Panc1 (cell line): Measurements from ENCODE around the gene DCTN2. TPM values are rescaled to one million over a fixed set of nuclear protein-coding genes. Genes with fewer than 3 reads are reported as not detected.
A peak's percentile ranks its signal among the peaks of the same experiment; 100 is the strongest.

Source experiments
- ATAC-seq: fragments of 200-7000 bp; cut with Tn5 transposase; 2 replicates; pipeline ENCODE4 v1.9.1; 2020; ENCODE audit warnings: mild to moderate bottlenecking, moderate library complexity
- BruUV-seq: library from RNA; stranded (reverse); fragments of 400-500 nt; replicated peaks from 2 replicates; lab custom pipeline; 2021; lab: Mats Ljungman, UMichigan
- CTCF ChIA-PET: fragments of 300-600 bp; sonication (Branson Sonifier 250); formaldehyde crosslinking; loops from one replicate; lab custom pipeline; 2022; ENCODE audit warnings: antibody characterized with exemption; lab: Charles Lee
- POLR2A ChIA-PET: fragments of 300-600 bp; sonication (Branson Sonifier 250); formaldehyde crosslinking; loops from one replicate; lab custom pipeline; 2022; ENCODE audit warnings: antibody characterized with exemption; lab: Charles Lee
- DNase-seq: peaks from one replicate; pipeline ENCODE4 v3.0.0-alpha.2; 2010; ENCODE audit warnings: low read depth, low spot score
- H3K27ac ChIP-seq: 2 replicates; pipeline ENCODE4 v1.5.1; 2011; ENCODE audit warnings: mild to moderate bottlenecking, low read length, inconsistent platforms
- H3K27me3 ChIP-seq: fragments of 200-500 bp; sonication (Bioruptor generic); 2 replicates; pipeline ENCODE4 v1.6.0; 2014; ENCODE audit warnings: low read length, inconsistent platforms; ENCODE audit not compliant: control insufficient read depth, insufficient read depth
- H3K36me3 ChIP-seq: fragments of 200-500 bp; sonication (Bioruptor generic); 2 replicates; pipeline ENCODE4 v1.5.1; 2014; ENCODE audit warnings: inconsistent platforms, mild to moderate bottlenecking, low read length, moderate library complexity; ENCODE audit not compliant: control insufficient read depth, insufficient read depth
- H3K4me1 ChIP-seq: 2 replicates; pipeline ENCODE4 v1.5.1; 2011; ENCODE audit warnings: inconsistent platforms, mild to moderate bottlenecking, low read length, moderate library complexity; ENCODE audit not compliant: control insufficient read depth, insufficient read depth
- H3K4me3 ChIP-seq, 2 experiments: 2 replicates each; pipeline ENCODE4 v1.5.1; 2011 to 2012; ENCODE audit warnings: low read depth in 2 of 2, low read length in 2 of 2, mild to moderate bottlenecking in 2 of 2, inconsistent platforms in 1 of 2, moderate library complexity in 1 of 2
- H3K9me3 ChIP-seq: fragments of 200-500 bp; sonication (Bioruptor generic); 2 replicates; pipeline ENCODE4 v1.5.1; 2014; ENCODE audit warnings: low read depth, mild to moderate bottlenecking, inconsistent platforms, low read length, moderate library complexity; ENCODE audit not compliant: control insufficient read depth, insufficient read depth
- CTCF ChIP-seq: fragments of 450-650 bp; IDR thresholded peaks from 2 replicates; pipeline ENCODE4 v1.5.1; 2017; ENCODE audit warnings: mild to moderate bottlenecking
- POLR2AphosphoS5 ChIP-seq: IDR thresholded peaks from 2 replicates; pipeline ENCODE4 v1.6.1; 2012; ENCODE audit warnings: mild to moderate bottlenecking, low read depth, low read length, moderate library complexity
- REST ChIP-seq, 2 experiments: IDR thresholded peaks; 2 replicates each; pipeline ENCODE4 v1.6.1; 2011 to 2012; ENCODE audit warnings: low read depth in 2 of 2, control low read depth in 1 of 2, low read length in 1 of 2, mild to moderate bottlenecking in 1 of 2, moderate library complexity in 1 of 2; ENCODE audit not compliant: insufficient read depth in 1 of 2
- SIN3A ChIP-seq: IDR thresholded peaks from 2 replicates; pipeline ENCODE4 v1.6.1; 2012; ENCODE audit warnings: low read depth, mild to moderate bottlenecking, low read length, moderate library complexity, borderline replicate concordance; ENCODE audit not compliant: insufficient read depth
- TCF7L2 ChIP-seq: IDR thresholded peaks from 2 replicates; pipeline ENCODE4 v1.6.1; 2011; ENCODE audit warnings: mild to moderate bottlenecking, low read depth, low read length, inconsistent platforms
- in situ Hi-C: cut with HindIII; loops from 2 replicates; pipeline ENCODE4 v1.10.0; 2016; ENCODE audit warnings: low sequenced_read_pairs, low pct_unique_long_range_greater_than_20kb
- intact Hi-C: fragments of 100-400 bp; cut with micrococcal nuclease; formaldehyde crosslinking; loops from one replicate; pipeline ENCODE4 v1.10.0; 2022; ENCODE audit not compliant: unreplicated experiment
- total RNA-seq: library from RNA; stranded (reverse); gene quantifications from one replicate; pipeline ENCODE4 v1.2.1, GENCODE V29; 2021; ENCODE audit not compliant: unreplicated experiment

DCTN2 gene
- total RNA-seq, 1 experiment from 2014 or later, result 97.6 TPM

GRCh38 chr12:57516617-57517153 is 30.3 kb downstream of the DCTN2 start:
- ATAC-seq, result no peak

GRCh38 chr12:57515934-57516541 is 31.0 kb downstream of the DCTN2 start:
- ChIA-PET CTCF (no interaction called here), POLR2A (no interaction called here)
- no peaks in the 10 kb centered on the region for H3K27me3 ChIP-seq
- peaks cover 38% of the 10 kb centered on the region for H3K4me1 ChIP-seq
- peak overlapping the region; percentile 63; the same call in 1 of the 2 replicates for H3K27ac ChIP-seq
- ATAC-seq (no peak), DNase-seq (no peak)
- BruUV-seq, result no TSS peak
- no peak overlapping the region for H3K4me3 ChIP-seq
- H3K36me3 ChIP-seq, result peaks cover 24% of the 10 kb centered on the region
- in situ Hi-C loops (no loop called here), intact Hi-C loops (no loop called here)
- H3K9me3 ChIP-seq, result no peaks in the 10 kb centered on the region
- TF ChIP-seq TCF7L2 (no peak), REST (IDR thresholded peaks at IDR 0.05; ENCODE audit: insufficient read depth in 1 of 2, low read depth in 2 of 2, low read length in 1 of 2) (no peak), SIN3A (no peak), CTCF (no peak), POLR2AphosphoS5 (no peak)

More at GRCh38 chr12:57516617-57517153, 30.3 kb downstream of the DCTN2 start:
- peaks cover 24% of the 10 kb centered on the region for H3K36me3 ChIP-seq
- DNase-seq, result no peak
- ChIA-PET CTCF (no interaction called here), POLR2A (no interaction called here)
- intact Hi-C loops, result no loop called here
- TF ChIP-seq SIN3A (0 out of 2 replicates have a peak, but pooled peaks have one; percentile 56), TCF7L2 (no peak), CTCF (no peak), POLR2AphosphoS5 (peak; percentile 60; the same call in 1 of the 2 replicates), REST (IDR thresholded peaks at IDR 0.05; ENCODE audit: insufficient read depth in 1 of 2, low read depth in 2 of 2, low read length in 1 of 2) (no peak)
- H3K4me3 ChIP-seq, result no peak overlapping the region
- no peaks in the 10 kb centered on the region for H3K27me3 ChIP-seq
- H3K9me3 ChIP-seq, result no peaks in the 10 kb centered on the region
- in situ Hi-C loops, result no loop called here
- peak overlapping the region; percentile 96; the same call in 1 of the 2 replicates for H3K27ac ChIP-seq
- BruUV-seq, result no TSS peak
- H3K4me1 ChIP-seq, result peaks cover 44% of the 10 kb centered on the region
